GM21381 (cell line): ENCODE results near the gene TAS1R3.

ENCODE experiments used
- ATAC-seq: cut with Tn5 transposase; IDR thresholded peaks from one replicate; pipeline ENCODE4 v1.9.1; 2021; ENCODE audit warnings: mild to moderate bottlenecking, moderate library complexity; ENCODE audit not compliant: unreplicated experiment

The TAS1R3 gene

GRCh38 chr1:1294250-1294890 is 36.7 kb upstream of the TAS1R3 start:
- ATAC-seq: no peak

- ATAC-seq: no peak
Observed at GRCh38 chr1:1295154-1295923, 35.7 kb upstream of the TAS1R3 start.

GRCh38 chr1:1296070-1297061 is 34.7 kb upstream of the TAS1R3 start:
- ATAC-seq: no peak

GRCh38 chr1:1297802-1298424 is 33.2 kb upstream of the TAS1R3 start:
- no peak for ATAC-seq

- no peak for ATAC-seq
Observed at GRCh38 chr1:1298861-1299685, 32.0 kb upstream of the TAS1R3 start.

- no peak for ATAC-seq
Observed at GRCh38 chr1:1299686-1300351, 31.3 kb upstream of the TAS1R3 start.

GRCh38 chr1:1300352-1300739 is 30.7 kb upstream of the TAS1R3 start:
- no peak for ATAC-seq

GRCh38 chr1:1302006-1302430 is 29.1 kb upstream of the TAS1R3 start:
- ATAC-seq: no peak

GRCh38 chr1:1302951-1303509 is 28.1 kb upstream of the TAS1R3 start:
- no peak for ATAC-seq

- ATAC-seq: no peak
Observed at GRCh38 chr1:1303736-1304135, 27.3 kb upstream of the TAS1R3 start.

GRCh38 chr1:1304331-1305299 is 26.5 kb upstream of the TAS1R3 start:
- no peak for ATAC-seq

- ATAC-seq: no peak
Observed at GRCh38 chr1:1305300-1306069, 25.6 kb upstream of the TAS1R3 start.

- ATAC-seq: no peak
Observed at GRCh38 chr1:1306070-1306660, 24.9 kb upstream of the TAS1R3 start.

- no peak for ATAC-seq
Observed at GRCh38 chr1:1306661-1307260, 24.3 kb upstream of the TAS1R3 start.

- ATAC-seq: peak; percentile 1
Observed at GRCh38 chr1:1307261-1307922, 23.7 kb upstream of the TAS1R3 start.
